ENCODE data around the gene ARHGAP10.

Gene ARHGAP10

DNA sequence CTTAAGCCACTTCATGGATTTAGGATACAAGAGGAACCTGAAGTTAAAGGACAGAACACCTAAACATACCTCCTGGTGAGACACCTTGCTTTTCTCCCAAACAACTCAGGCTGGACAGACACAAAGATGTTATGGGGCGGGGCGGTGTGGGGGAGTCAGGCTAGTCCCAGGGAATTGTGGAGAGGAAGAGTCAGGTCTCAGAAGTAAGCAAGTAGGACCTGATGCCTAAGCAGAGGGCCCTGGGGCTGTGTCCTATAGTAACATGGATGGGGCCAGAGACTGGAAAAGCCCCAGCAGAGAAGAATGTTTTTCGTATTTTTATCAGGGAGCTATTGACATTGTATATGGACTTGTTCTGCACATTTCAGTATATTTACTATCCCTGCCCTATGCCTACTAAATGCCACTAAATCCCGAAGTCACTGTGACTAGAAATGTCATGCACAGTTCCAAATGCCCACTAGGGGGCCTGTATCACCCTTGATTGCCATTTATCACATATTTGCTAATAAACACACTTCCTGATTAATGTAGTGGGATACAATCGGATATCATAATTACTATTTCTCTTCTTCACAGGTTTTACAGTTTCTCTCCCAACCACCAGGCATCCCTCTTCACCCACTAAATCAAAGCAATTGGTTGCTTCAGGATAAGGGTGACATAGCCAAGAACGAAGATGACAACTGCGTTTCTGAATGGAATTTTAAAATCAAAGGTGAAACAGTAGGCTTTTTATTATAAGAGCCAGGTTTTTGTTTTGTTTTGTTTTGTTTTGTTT lies 23.8 kb upstream of the ARHGAP10 start:
- Histone ChIP-seq H3K9ac (ENCODE audit: low read depth in 1 of 2, low read length in 2 of 2) (no peak overlapping the region), H3K27ac (ENCODE audit: low read depth, low read length) (no peak overlapping the region), H3K9me3 (ENCODE audit: control insufficient read depth in 1 of 2, low read length in 2 of 2) (no peaks in the 10 kb centered on the region), H3K4me1 (ENCODE audit: control insufficient read depth in 1 of 2, insufficient read depth in 2 of 2, low read length in 2 of 2) (no peaks in the 10 kb centered on the region), H3K27me3 (ENCODE audit: control insufficient read depth in 1 of 2, insufficient read depth in 2 of 2, low read length in 2 of 2) (no peaks in the 10 kb centered on the region), H3K4me3 (ENCODE audit: low read depth in 1 of 2, low read length in 2 of 2) (peak overlapping the region in 1 of 2 donors; percentile 7), H3K36me3 (ENCODE audit: control insufficient read depth in 1 of 2, insufficient read depth in 2 of 2, low read length in 2 of 2) (no peaks in the 10 kb centered on the region)

- no peaks in the 10 kb centered on the region for H3K27me3 ChIP-seq (ENCODE audit: control insufficient read depth in 1 of 2, insufficient read depth in 2 of 2, low read length in 2 of 2)
- no peaks in the 10 kb centered on the region for H3K4me1 ChIP-seq (ENCODE audit: control insufficient read depth in 1 of 2, insufficient read depth in 2 of 2, low read length in 2 of 2)
- no peak overlapping the region for H3K4me3 ChIP-seq (ENCODE audit: low read depth in 1 of 2, low read length in 2 of 2)
- no peaks in the 10 kb centered on the region for H3K9me3 ChIP-seq (ENCODE audit: control insufficient read depth in 1 of 2, low read length in 2 of 2)
- no peak overlapping the region for H3K27ac ChIP-seq (ENCODE audit: low read depth, low read length)
- no peaks in the 10 kb centered on the region for H3K36me3 ChIP-seq (ENCODE audit: control insufficient read depth in 1 of 2, insufficient read depth in 2 of 2, low read length in 2 of 2)
- H3K9ac ChIP-seq (ENCODE audit: low read depth in 1 of 2, low read length in 2 of 2) = no peak overlapping the region
Measured at GRCh38 chr4:147709999-147710398, 21.9 kb upstream of the ARHGAP10 start.

DNA sequence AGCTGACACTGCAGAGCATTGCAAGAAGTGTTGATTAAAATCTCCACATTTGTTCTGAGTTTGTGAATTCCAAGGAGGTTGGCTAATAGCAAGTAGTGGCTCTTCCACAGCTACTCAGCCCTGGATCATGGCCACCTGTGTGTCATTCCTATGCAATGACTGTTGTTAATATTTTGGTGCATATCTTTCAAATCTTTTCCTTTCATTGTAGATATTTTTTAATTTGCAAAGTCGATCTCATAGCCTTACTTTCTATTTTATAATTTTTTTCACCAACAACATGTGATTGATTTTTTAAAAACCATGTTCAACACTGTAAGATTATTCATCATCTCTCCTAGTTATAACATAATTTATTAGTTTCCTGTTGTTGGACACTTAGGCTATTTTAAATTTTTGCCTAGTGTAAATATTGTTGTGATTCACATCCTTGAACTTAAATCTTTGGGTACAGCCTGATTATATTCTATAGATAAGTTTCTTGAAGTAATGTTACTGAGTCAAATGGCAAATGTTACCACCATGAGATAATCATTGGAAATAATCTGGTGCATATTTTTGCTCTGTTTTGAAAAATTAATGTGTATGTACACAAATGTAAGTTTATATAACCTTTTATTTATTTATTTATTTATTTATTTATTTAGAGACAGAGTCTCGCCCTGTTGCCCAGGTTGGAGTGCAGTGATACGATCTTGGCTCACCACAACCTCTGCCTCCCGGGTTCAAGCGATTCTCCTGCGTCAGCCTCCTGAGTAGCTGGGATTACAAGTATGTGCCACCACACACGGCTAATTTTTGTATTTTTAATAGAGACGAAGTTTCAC lies 17.1 kb upstream of the ARHGAP10 start:
- Histone ChIP-seq H3K27ac (ENCODE audit: low read depth, low read length) (no peak overlapping the region), H3K9me3 (ENCODE audit: control insufficient read depth in 1 of 2, low read length in 2 of 2) (no peaks in the 10 kb centered on the region), H3K9ac (ENCODE audit: low read depth in 1 of 2, low read length in 2 of 2) (no peak overlapping the region), H3K36me3 (ENCODE audit: control insufficient read depth in 1 of 2, insufficient read depth in 2 of 2, low read length in 2 of 2) (no peaks in the 10 kb centered on the region), H3K27me3 (ENCODE audit: control insufficient read depth in 1 of 2, insufficient read depth in 2 of 2, low read length in 2 of 2) (no peaks in the 10 kb centered on the region), H3K4me1 (ENCODE audit: control insufficient read depth in 1 of 2, insufficient read depth in 2 of 2, low read length in 2 of 2) (no peaks in the 10 kb centered on the region), H3K4me3 (ENCODE audit: low read depth in 1 of 2, low read length in 2 of 2) (no peak overlapping the region)

GRCh38 chr4:147717878-147718277 lies 14.0 kb upstream of the ARHGAP10 start:
- Histone ChIP-seq H3K27ac (ENCODE audit: low read depth, low read length) (no peak overlapping the region), H3K27me3 (ENCODE audit: control insufficient read depth in 1 of 2, insufficient read depth in 2 of 2, low read length in 2 of 2) (no peaks in the 10 kb centered on the region), H3K9me3 (ENCODE audit: control insufficient read depth in 1 of 2, low read length in 2 of 2) (no peaks in the 10 kb centered on the region), H3K36me3 (ENCODE audit: control insufficient read depth in 1 of 2, insufficient read depth in 2 of 2, low read length in 2 of 2) (no peaks in the 10 kb centered on the region), H3K4me3 (ENCODE audit: low read depth in 1 of 2, low read length in 2 of 2) (no peak overlapping the region), H3K9ac (ENCODE audit: low read depth in 1 of 2, low read length in 2 of 2) (no peak overlapping the region), H3K4me1 (ENCODE audit: control insufficient read depth in 1 of 2, insufficient read depth in 2 of 2, low read length in 2 of 2) (no peaks in the 10 kb centered on the region)

DNA sequence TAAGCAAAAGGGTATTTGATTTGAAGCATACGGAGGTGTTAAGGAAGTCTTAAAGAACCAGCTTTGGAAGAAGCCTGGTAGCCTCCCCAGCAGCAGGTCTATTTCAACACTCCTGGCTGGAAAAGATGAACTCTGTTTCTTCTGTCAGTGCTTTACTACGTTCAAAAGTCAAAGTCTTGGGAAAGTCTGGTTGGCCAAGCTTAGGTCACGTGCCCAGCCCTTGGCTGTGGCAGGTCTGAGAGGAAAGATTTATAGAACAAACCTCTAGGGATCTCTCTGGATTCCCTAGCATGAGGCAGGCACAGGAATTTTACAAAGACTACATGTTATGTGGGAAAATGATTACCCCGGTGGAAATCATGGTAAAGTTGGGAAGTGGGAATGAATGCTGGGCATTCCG lies 8.6 kb upstream of the ARHGAP10 start:
- no peaks in the 10 kb centered on the region for H3K36me3 ChIP-seq (ENCODE audit: control insufficient read depth in 1 of 2, insufficient read depth in 2 of 2, low read length in 2 of 2)
- no peak overlapping the region for H3K4me3 ChIP-seq (ENCODE audit: low read depth in 1 of 2, low read length in 2 of 2)
- no peaks in the 10 kb centered on the region for H3K4me1 ChIP-seq (ENCODE audit: control insufficient read depth in 1 of 2, insufficient read depth in 2 of 2, low read length in 2 of 2)
- H3K27me3 ChIP-seq (ENCODE audit: control insufficient read depth in 1 of 2, insufficient read depth in 2 of 2, low read length in 2 of 2) = no peaks in the 10 kb centered on the region
- H3K27ac ChIP-seq (ENCODE audit: low read depth, low read length) = no peak overlapping the region
- H3K9ac ChIP-seq (ENCODE audit: low read depth in 1 of 2, low read length in 2 of 2) = no peak overlapping the region
- no peaks in the 10 kb centered on the region for H3K9me3 ChIP-seq (ENCODE audit: control insufficient read depth in 1 of 2, low read length in 2 of 2)

DNA sequence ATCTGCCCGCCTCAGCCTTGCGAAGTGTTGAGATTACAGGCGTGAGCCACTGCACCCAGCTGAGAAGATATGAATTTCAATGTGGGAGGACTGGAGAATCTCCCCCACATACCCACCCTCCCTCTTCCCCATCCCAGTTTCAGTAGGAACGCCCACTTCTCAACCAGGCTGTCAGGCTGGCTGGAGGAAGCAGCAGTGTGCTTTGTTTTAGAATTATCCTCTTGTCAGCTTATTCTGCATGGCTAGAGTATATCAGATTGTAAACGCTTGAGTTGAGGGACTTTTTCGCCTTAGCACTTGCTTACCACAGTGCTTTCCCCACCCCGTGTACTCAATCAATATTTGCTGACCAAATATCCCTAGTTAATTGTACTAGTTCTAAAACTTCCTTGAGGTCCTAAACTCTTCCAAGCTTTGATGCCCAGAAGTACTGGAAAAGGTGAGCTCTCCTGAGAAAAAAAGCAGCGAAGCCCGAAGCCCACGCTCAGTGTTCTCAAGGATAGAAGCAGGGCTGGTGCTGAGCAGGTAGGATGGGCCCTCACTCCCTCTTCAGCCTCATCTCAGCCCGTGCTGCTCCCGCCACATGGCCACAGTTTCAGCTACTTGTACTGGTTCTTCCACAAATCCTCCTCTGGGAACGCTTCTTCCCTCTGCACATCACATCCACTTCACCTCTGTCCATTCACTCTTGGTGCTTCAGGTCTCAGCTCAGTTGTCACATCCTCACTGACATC lies 7.3 kb upstream of the ARHGAP10 start:
- H3K27ac ChIP-seq (ENCODE audit: low read depth, low read length) = no peak overlapping the region

GRCh38 chr4:147725673-147726072 lies 6.2 kb upstream of the ARHGAP10 start:
- Histone ChIP-seq H3K9ac (ENCODE audit: low read depth in 1 of 2, low read length in 2 of 2) (no peak overlapping the region), H3K36me3 (ENCODE audit: control insufficient read depth in 1 of 2, insufficient read depth in 2 of 2, low read length in 2 of 2) (no peaks in the 10 kb centered on the region), H3K27ac (ENCODE audit: low read depth, low read length) (no peak overlapping the region), H3K27me3 (ENCODE audit: control insufficient read depth in 1 of 2, insufficient read depth in 2 of 2, low read length in 2 of 2) (no peaks in the 10 kb centered on the region), H3K4me3 (ENCODE audit: low read depth in 1 of 2, low read length in 2 of 2) (no peak overlapping the region), H3K4me1 (ENCODE audit: control insufficient read depth in 1 of 2, insufficient read depth in 2 of 2, low read length in 2 of 2) (no peaks in the 10 kb centered on the region), H3K9me3 (ENCODE audit: control insufficient read depth in 1 of 2, low read length in 2 of 2) (no peaks in the 10 kb centered on the region)

More for the DNA sequence above, 7.3 kb upstream of the ARHGAP10 start:
- Histone ChIP-seq H3K4me1 (ENCODE audit: control insufficient read depth in 1 of 2, insufficient read depth in 2 of 2, low read length in 2 of 2) (no peaks in the 10 kb centered on the region), H3K27me3 (ENCODE audit: control insufficient read depth in 1 of 2, insufficient read depth in 2 of 2, low read length in 2 of 2) (no peaks in the 10 kb centered on the region), H3K4me3 (ENCODE audit: low read depth in 1 of 2, low read length in 2 of 2) (no peak overlapping the region), H3K36me3 (ENCODE audit: control insufficient read depth in 1 of 2, insufficient read depth in 2 of 2, low read length in 2 of 2) (no peaks in the 10 kb centered on the region), H3K9me3 (ENCODE audit: control insufficient read depth in 1 of 2, low read length in 2 of 2) (no peaks in the 10 kb centered on the region), H3K9ac (ENCODE audit: low read depth in 1 of 2, low read length in 2 of 2) (no peak overlapping the region)

DNA sequence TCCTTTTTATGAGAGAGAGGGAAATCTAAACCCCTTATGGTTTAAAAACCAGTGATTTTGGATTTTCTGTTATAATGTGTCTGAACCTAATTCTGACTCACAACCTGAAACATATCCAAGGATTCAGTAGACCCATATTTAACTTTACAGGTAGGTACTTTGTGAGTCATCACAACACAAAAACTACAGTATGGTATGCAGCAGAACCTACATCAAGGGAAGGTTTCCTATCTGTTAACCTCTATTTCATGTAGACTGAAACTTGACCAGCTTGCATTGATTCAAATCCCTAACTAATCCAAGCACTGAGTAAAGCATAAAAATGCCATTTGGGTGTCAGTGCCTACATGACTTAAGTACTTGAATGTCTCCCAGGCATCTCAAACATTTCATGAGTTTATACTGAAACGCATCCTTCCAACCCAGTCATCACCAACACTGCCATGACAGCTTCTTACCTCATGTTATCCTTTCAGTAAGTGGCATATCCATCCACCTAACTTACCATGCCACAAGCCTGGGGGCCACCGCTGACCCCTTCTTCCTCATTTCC lies 4.3 kb upstream of the ARHGAP10 start:
- Histone ChIP-seq H3K36me3 (ENCODE audit: control insufficient read depth in 1 of 2, insufficient read depth in 2 of 2, low read length in 2 of 2) (no peaks in the 10 kb centered on the region), H3K4me3 (ENCODE audit: low read depth in 1 of 2, low read length in 2 of 2) (no peak overlapping the region), H3K9ac (ENCODE audit: low read depth in 1 of 2, low read length in 2 of 2) (no peak overlapping the region), H3K27ac (ENCODE audit: low read depth, low read length) (no peak overlapping the region), H3K4me1 (ENCODE audit: control insufficient read depth in 1 of 2, insufficient read depth in 2 of 2, low read length in 2 of 2) (peaks cover 0 to 3% of the 10 kb centered on the region in 2 donors), H3K9me3 (ENCODE audit: control insufficient read depth in 1 of 2, low read length in 2 of 2) (no peaks in the 10 kb centered on the region), H3K27me3 (ENCODE audit: control insufficient read depth in 1 of 2, insufficient read depth in 2 of 2, low read length in 2 of 2) (no peaks in the 10 kb centered on the region)

GRCh38 chr4:147730333-147730732 lies 1.6 kb upstream of the ARHGAP10 start:
- no peaks in the 10 kb centered on the region for H3K36me3 ChIP-seq (ENCODE audit: control insufficient read depth in 1 of 2, insufficient read depth in 2 of 2, low read length in 2 of 2)
- no peaks in the 10 kb centered on the region for H3K9me3 ChIP-seq (ENCODE audit: control insufficient read depth in 1 of 2, low read length in 2 of 2)
- no peak overlapping the region for H3K27ac ChIP-seq (ENCODE audit: low read depth, low read length)
- no peak overlapping the region for H3K9ac ChIP-seq (ENCODE audit: low read depth in 1 of 2, low read length in 2 of 2)
- no peaks in the 10 kb centered on the region for H3K27me3 ChIP-seq (ENCODE audit: control insufficient read depth in 1 of 2, insufficient read depth in 2 of 2, low read length in 2 of 2)
- H3K4me1 ChIP-seq (ENCODE audit: control insufficient read depth in 1 of 2, insufficient read depth in 2 of 2, low read length in 2 of 2) = peaks cover 10 to 15% of the 10 kb centered on the region in 2 donors
- H3K4me3 ChIP-seq (ENCODE audit: low read depth in 1 of 2, low read length in 2 of 2) = no peak overlapping the region

All from duodenal mucosa (tissue), 2 donors.